Lower leg skin (tissue), 3 donors: ENCODE results near the gene STAT5B.

ENCODE experiments used
- POLR2A ChIP-seq, 2 donors: fragments of 450-650 bp; IDR thresholded peaks; one replicate each; pipeline ENCODE4 v1.6.1; 2016 to 2017; ENCODE audit warnings: antibody characterized with exemption in 2 of 2, mild to moderate bottlenecking in 1 of 2, moderate library complexity in 1 of 2
- TF ChIP-seq, protein P1 (sequence below), 3 donors: fragments of 450-650 bp; IDR thresholded peaks; one replicate each; pipeline ENCODE4 v1.5.1; 2016; ENCODE audit warnings: antibody characterized with exemption in 3 of 3, mild to moderate bottlenecking in 3 of 3, moderate library complexity in 2 of 3

GRCh38 chr17:42233994-42234393 is 42.2 kb downstream of the STAT5B start:
- TF ChIP-seq, protein P1, sequence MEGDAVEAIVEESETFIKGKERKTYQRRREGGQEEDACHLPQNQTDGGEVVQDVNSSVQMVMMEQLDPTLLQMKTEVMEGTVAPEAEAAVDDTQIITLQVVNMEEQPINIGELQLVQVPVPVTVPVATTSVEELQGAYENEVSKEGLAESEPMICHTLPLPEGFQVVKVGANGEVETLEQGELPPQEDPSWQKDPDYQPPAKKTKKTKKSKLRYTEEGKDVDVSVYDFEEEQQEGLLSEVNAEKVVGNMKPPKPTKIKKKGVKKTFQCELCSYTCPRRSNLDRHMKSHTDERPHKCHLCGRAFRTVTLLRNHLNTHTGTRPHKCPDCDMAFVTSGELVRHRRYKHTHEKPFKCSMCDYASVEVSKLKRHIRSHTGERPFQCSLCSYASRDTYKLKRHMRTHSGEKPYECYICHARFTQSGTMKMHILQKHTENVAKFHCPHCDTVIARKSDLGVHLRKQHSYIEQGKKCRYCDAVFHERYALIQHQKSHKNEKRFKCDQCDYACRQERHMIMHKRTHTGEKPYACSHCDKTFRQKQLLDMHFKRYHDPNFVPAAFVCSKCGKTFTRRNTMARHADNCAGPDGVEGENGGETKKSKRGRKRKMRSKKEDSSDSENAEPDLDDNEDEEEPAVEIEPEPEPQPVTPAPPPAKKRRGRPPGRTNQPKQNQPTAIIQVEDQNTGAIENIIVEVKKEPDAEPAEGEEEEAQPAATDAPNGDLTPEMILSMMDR (IDR thresholded peaks at IDR 0.05): no peak
- TF ChIP-seq POLR2A (IDR thresholded peaks at IDR 0.05): no peak
